Uterus (tissue), 2 donors: ENCODE data around the gene NMNAT2.

ENCODE experiments used
- CTCF ChIP-seq, 4 experiments: fragments of 200-600 bp in 2 of 4; fragments of 450-650 bp in 2 of 4; sonication (generic) in 2 of 4; IDR thresholded peaks; one replicate each; pipeline ENCODE4 v1.5.1; 2016 to 2019; ENCODE audit warnings: antibody characterized with exemption in 4 of 4, mild to moderate bottlenecking in 2 of 4, moderate library complexity in 1 of 4
- POLR2A ChIP-seq, 2 donors: fragments of 450-650 bp; IDR thresholded peaks; one replicate each; pipeline ENCODE4 v1.6.1; 2016; ENCODE audit warnings: antibody characterized with exemption in 2 of 2, mild to moderate bottlenecking in 1 of 2, moderate library complexity in 1 of 2

DNA sequence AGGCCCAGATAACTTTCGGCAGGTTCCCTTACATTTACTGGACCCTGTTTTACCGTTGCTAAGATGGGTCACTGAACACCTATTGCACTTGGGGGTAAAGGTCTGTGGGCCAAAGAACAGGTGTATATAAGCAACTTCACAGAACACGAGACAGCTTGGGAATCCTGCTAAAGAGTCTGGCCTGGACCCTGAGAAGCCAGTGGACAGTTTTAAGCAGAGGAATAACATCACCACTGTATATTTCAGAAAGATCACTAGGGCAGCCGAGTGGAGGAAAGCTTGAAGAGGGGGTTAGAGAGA, 177.7 kb downstream of the NMNAT2 start:
- no peak for TF ChIP-seq CTCF (IDR thresholded peaks at IDR 0.05)
- no peak for TF ChIP-seq POLR2A (IDR thresholded peaks at IDR 0.05)
